NCI-H1105 (cell line): Measurements from ENCODE around the gene CCNJL.

ENCODE experiments used
- DNase-seq: peaks from one replicate; lab custom pipeline; 2025; lab: John Stamatoyannopoulos, UW

Gene CCNJL

GRCh38 chr5:160290751-160291150 lies 21.6 kb downstream of the CCNJL start:
- no peak for DNase-seq

GRCh38 chr5:160289721-160290120 lies 22.6 kb downstream of the CCNJL start:
- peak; percentile 58 for DNase-seq

- no peak for DNase-seq
Observed at GRCh38 chr5:160289356-160289651, 23.1 kb downstream of the CCNJL start.

GRCh38 chr5:160287378-160288051 lies 24.8 kb downstream of the CCNJL start:
- peak; percentile 65 for DNase-seq

- DNase-seq = no peak
Observed at GRCh38 chr5:160286947-160287346, 25.4 kb downstream of the CCNJL start.

- DNase-seq = no peak
Observed at GRCh38 chr5:160285316-160285715, 27.0 kb downstream of the CCNJL start.

GRCh38 chr5:160284291-160284873 lies 28.0 kb downstream of the CCNJL start:
- DNase-seq = no peak

GRCh38 chr5:160281275-160281674 lies 31.1 kb downstream of the CCNJL start:
- DNase-seq = no peak

GRCh38 chr5:160280384-160281095 lies 31.8 kb downstream of the CCNJL start:
- no peak for DNase-seq

GRCh38 chr5:160278343-160278742 lies 34.0 kb downstream of the CCNJL start:
- no peak for DNase-seq

GRCh38 chr5:160274483-160274931 lies 37.9 kb downstream of the CCNJL start:
- no peak for DNase-seq

GRCh38 chr5:160272889-160273288 lies 39.5 kb downstream of the CCNJL start:
- DNase-seq = no peak

GRCh38 chr5:160272264-160272663 lies 40.1 kb downstream of the CCNJL start:
- no peak for DNase-seq

GRCh38 chr5:160271836-160272235 lies 40.5 kb downstream of the CCNJL start:
- no peak for DNase-seq

GRCh38 chr5:160271396-160271795 lies 41.0 kb downstream of the CCNJL start:
- DNase-seq = no peak

GRCh38 chr5:160270704-160271103 lies 41.7 kb downstream of the CCNJL start:
- DNase-seq = no peak

- no peak for DNase-seq
Observed at GRCh38 chr5:160269017-160269416, 43.3 kb downstream of the CCNJL start.

GRCh38 chr5:160268121-160268520 lies 44.2 kb downstream of the CCNJL start:
- DNase-seq = no peak

GRCh38 chr5:160266752-160267345 lies 45.5 kb downstream of the CCNJL start:
- no peak for DNase-seq

- no peak for DNase-seq
Observed at GRCh38 chr5:160266044-160266443, 46.3 kb downstream of the CCNJL start.

- no peak for DNase-seq
Observed at GRCh38 chr5:160263326-160263855, 49.0 kb downstream of the CCNJL start.

- no peak for DNase-seq
Observed at GRCh38 chr5:160262151-160263074, 50.0 kb downstream of the CCNJL start.
